Activated T-helper 2 cell treated with anti-CD3 and anti-CD28 coated beads, Interferon-gamma antibody, Interleukin-2, Interleukin-4, amounts not matched to agents 10 μg/mL and 5 μg/mL and 100 μg/mL, durations not matched to agents 14 hours and 24 hours and 36 hours (primary cell): ENCODE results near the gene TRPT1. TPM values are rescaled to one million over a fixed set of nuclear protein-coding genes. Genes with fewer than 3 reads are reported as not detected.
A peak's percentile ranks its signal among the peaks of the same experiment; 100 is the strongest.

Experiments used
- DNase-seq: peaks from one replicate; pipeline ENCODE4 v3.0.0; 2021; ENCODE audit warnings: low spot score
- H3K27ac Mint-ChIP-seq: one replicate; pipeline ENCODE4 v1.8.0; 2021; ENCODE audit warnings: mixed read lengths
- H3K27me3 Mint-ChIP-seq: one replicate; pipeline ENCODE4 v1.8.0; 2021; ENCODE audit warnings: low read depth, mixed read lengths
- H3K36me3 Mint-ChIP-seq: one replicate; pipeline ENCODE4 v1.8.0; 2021; ENCODE audit warnings: low read depth, mixed read lengths
- H3K4me1 Mint-ChIP-seq: one replicate; pipeline ENCODE4 v1.8.0; 2021; ENCODE audit warnings: low read depth, mixed read lengths
- H3K4me3 Mint-ChIP-seq: one replicate; pipeline ENCODE4 v1.8.0; 2021; ENCODE audit warnings: low read depth, mild to moderate bottlenecking, moderate library complexity, mixed read lengths
- H3K9me3 Mint-ChIP-seq: one replicate; pipeline ENCODE4 v1.8.0; 2021; ENCODE audit warnings: mixed read lengths
- intact Hi-C: fragments of 100-400 bp; cut with micrococcal nuclease; formaldehyde crosslinking; loops from one replicate; pipeline ENCODE4 v1.15.1; 2023
- total RNA-seq: library from RNA; stranded (reverse); gene quantifications from 2 replicates; pipeline ENCODE4 v1.2.3, GENCODE V29; 2022

TRPT1 gene
- total RNA-seq, 1 donor from 2014 or later: 35.5 TPM

- Mint-ChIP-seq H3K36me3 (peaks cover 19% of the 10 kb centered on the region), H3K4me3 (no peak overlapping the region), H3K27me3 (no peaks in the 10 kb centered on the region), H3K9me3 (no peaks in the 10 kb centered on the region), H3K27ac (no peak overlapping the region), H3K4me1 (peaks cover 10% of the 10 kb centered on the region)
- DNase-seq: no peak
- intact Hi-C loops: no loop called here
These were observed 37.3 kb upstream of the TRPT1 start for GRCh38 chr11:64263021-64263946.

- Mint-ChIP-seq H3K4me3 (no peak overlapping the region), H3K27me3 (no peaks in the 10 kb centered on the region), H3K36me3 (peaks cover 25% of the 10 kb centered on the region), H3K4me1 (peaks cover 7% of the 10 kb centered on the region), H3K27ac (no peak overlapping the region), H3K9me3 (no peaks in the 10 kb centered on the region)
- intact Hi-C loops: no loop called here
- no peak for DNase-seq
These were observed 36.5 kb upstream of the TRPT1 start for GRCh38 chr11:64262271-64263002.

GRCh38 chr11:64261556-64262080 is 35.6 kb upstream of the TRPT1 start:
- H3K4me3 Mint-ChIP-seq: no peak overlapping the region
- intact Hi-C loops: no loop called here

GRCh38 chr11:64260147-64260708 is 34.2 kb upstream of the TRPT1 start:
- intact Hi-C loops: no loop called here
- H3K27ac Mint-ChIP-seq: peak overlapping the region; percentile 26
- H3K4me1 Mint-ChIP-seq: peaks cover 7% of the 10 kb centered on the region
- no peak for DNase-seq
- peaks cover 22% of the 10 kb centered on the region for H3K36me3 Mint-ChIP-seq
- no peaks in the 10 kb centered on the region for H3K9me3 Mint-ChIP-seq
- no peaks in the 10 kb centered on the region for H3K27me3 Mint-ChIP-seq
- no peak overlapping the region for H3K4me3 Mint-ChIP-seq

More at GRCh38 chr11:64261556-64262080, 35.6 kb upstream of the TRPT1 start:
- H3K4me1 Mint-ChIP-seq: peaks cover 7% of the 10 kb centered on the region
- no peak for DNase-seq
- no peak overlapping the region for H3K27ac Mint-ChIP-seq
- H3K36me3 Mint-ChIP-seq: peaks cover 25% of the 10 kb centered on the region
- H3K27me3 Mint-ChIP-seq: no peaks in the 10 kb centered on the region
- H3K9me3 Mint-ChIP-seq: no peaks in the 10 kb centered on the region

GRCh38 chr11:64259533-64260067 is 33.6 kb upstream of the TRPT1 start:
- Mint-ChIP-seq H3K4me3 (no peak overlapping the region), H3K36me3 (peaks cover 22% of the 10 kb centered on the region), H3K4me1 (peaks cover 7% of the 10 kb centered on the region), H3K9me3 (no peaks in the 10 kb centered on the region), H3K27me3 (no peaks in the 10 kb centered on the region), H3K27ac (peak overlapping the region; percentile 26)
- DNase-seq: no peak
- intact Hi-C loops: no loop called here

GRCh38 chr11:64258946-64259532 is 33.1 kb upstream of the TRPT1 start:
- Mint-ChIP-seq H3K9me3 (no peaks in the 10 kb centered on the region), H3K27ac (no peak overlapping the region), H3K4me3 (no peak overlapping the region), H3K36me3 (peaks cover 22% of the 10 kb centered on the region), H3K27me3 (no peaks in the 10 kb centered on the region), H3K4me1 (peaks cover 7% of the 10 kb centered on the region)
- intact Hi-C loops: no loop called here
- DNase-seq: no peak

GRCh38 chr11:64258356-64258755 is 32.4 kb upstream of the TRPT1 start:
- H3K36me3 Mint-ChIP-seq: peaks cover 22% of the 10 kb centered on the region
- no peak for DNase-seq
- H3K9me3 Mint-ChIP-seq: no peaks in the 10 kb centered on the region
- no peak overlapping the region for H3K4me3 Mint-ChIP-seq
- intact Hi-C loops: no loop called here
- no peaks in the 10 kb centered on the region for H3K27me3 Mint-ChIP-seq
- peaks cover 10% of the 10 kb centered on the region for H3K4me1 Mint-ChIP-seq
- H3K27ac Mint-ChIP-seq: no peak overlapping the region

- no peak for DNase-seq
- peaks cover 14% of the 10 kb centered on the region for H3K36me3 Mint-ChIP-seq
- no peaks in the 10 kb centered on the region for H3K27me3 Mint-ChIP-seq
- intact Hi-C loops: no loop called here
- no peaks in the 10 kb centered on the region for H3K9me3 Mint-ChIP-seq
- H3K27ac Mint-ChIP-seq: no peak overlapping the region
- peaks cover 14% of the 10 kb centered on the region for H3K4me1 Mint-ChIP-seq
- no peak overlapping the region for H3K4me3 Mint-ChIP-seq
These were observed 30.3 kb upstream of the TRPT1 start for GRCh38 chr11:64256300-64256699.

- Mint-ChIP-seq H3K4me1 (peaks cover 17% of the 10 kb centered on the region), H3K27ac (no peak overlapping the region), H3K9me3 (no peaks in the 10 kb centered on the region), H3K4me3 (no peak overlapping the region), H3K36me3 (peaks cover 14% of the 10 kb centered on the region), H3K27me3 (no peaks in the 10 kb centered on the region)
- no peak for DNase-seq
- intact Hi-C loops: no loop called here
These were observed 29.4 kb upstream of the TRPT1 start for GRCh38 chr11:64255135-64256128.

GRCh38 chr11:64254326-64254725 is 28.3 kb upstream of the TRPT1 start:
- Mint-ChIP-seq H3K27ac (no peak overlapping the region), H3K36me3 (peaks cover 8% of the 10 kb centered on the region), H3K9me3 (no peaks in the 10 kb centered on the region), H3K4me1 (peaks cover 15% of the 10 kb centered on the region), H3K27me3 (no peaks in the 10 kb centered on the region), H3K4me3 (no peak overlapping the region)
- intact Hi-C loops: no loop called here
- no peak for DNase-seq

GRCh38 chr11:64253481-64253880 is 27.5 kb upstream of the TRPT1 start:
- peaks cover 14% of the 10 kb centered on the region for H3K4me1 Mint-ChIP-seq
- no peak for DNase-seq
- H3K27me3 Mint-ChIP-seq: no peaks in the 10 kb centered on the region
- H3K27ac Mint-ChIP-seq: no peak overlapping the region
- H3K4me3 Mint-ChIP-seq: peak overlapping the region; percentile 39
- H3K9me3 Mint-ChIP-seq: no peaks in the 10 kb centered on the region
- peaks cover 6% of the 10 kb centered on the region for H3K36me3 Mint-ChIP-seq
- intact Hi-C loops: no loop called here
